Measurements from ENCODE around the gene FUZ.

The FUZ gene

DNA sequence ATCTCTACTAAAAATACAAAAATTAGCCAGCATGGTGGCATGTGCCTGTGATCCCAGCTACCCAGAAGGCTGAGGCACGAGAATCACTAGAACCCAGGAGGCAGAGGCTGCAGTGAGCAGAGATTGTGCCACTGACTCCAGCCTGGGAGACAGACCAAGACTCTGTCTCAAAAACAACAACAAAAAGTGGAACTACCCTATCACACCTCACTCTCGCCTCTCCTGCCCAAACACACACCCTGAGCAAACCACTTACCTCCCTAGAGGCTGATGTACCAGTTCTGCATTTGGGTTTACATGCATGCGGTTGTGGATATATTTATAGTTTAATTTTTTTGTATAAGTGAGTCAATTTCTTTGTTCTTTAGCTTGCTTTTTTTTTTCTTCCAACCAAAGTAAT, 30.2 kb upstream of the FUZ start:
- no peak for DNase-seq
- Histone ChIP-seq H3K27me3 (replicated peaks) (no peaks in the 10 kb centered on the region), H3K27ac (no peak overlapping the region), H3K36me3 (replicated peaks) (peaks cover 13% of the 10 kb centered on the region), H3K4me3 (ENCODE audit: low read depth, low read length) (no peak overlapping the region)
- no peak for TF ChIP-seq CTCF (IDR thresholded peaks at IDR 0.05; ENCODE audit: low read depth, low read length, missing control alignments)
- in situ Hi-C loops (cut with HindIII; ENCODE audit: low pct_ligation_motif_present, low sequenced_read_pairs), result no loop called here

DNA sequence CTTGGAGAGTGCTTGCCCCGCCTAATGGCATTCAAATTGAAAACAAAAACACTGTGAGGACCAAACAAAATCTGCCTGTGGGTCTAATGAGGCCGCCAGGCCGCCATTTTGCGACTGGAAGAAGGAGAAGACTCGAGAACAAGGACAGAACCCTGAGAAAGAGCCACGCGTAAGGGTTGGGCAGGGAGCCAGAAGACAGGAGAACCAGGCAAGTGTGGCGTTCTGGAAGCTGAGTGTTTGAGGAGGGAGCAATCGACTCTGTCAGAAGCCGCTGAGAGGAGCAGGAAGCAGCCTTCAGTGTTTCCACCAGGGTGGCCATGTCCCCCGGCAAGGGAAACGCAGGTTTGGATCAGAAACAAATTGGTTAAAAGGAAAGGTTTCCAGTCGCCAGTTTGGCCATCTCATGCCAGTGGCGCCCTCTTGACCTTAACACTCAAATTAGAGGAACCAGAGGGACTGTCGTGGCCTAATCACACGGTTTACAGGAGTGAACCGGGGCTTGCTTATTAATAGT, 27.7 kb upstream of the FUZ start:
- no peak for TF ChIP-seq CTCF (IDR thresholded peaks at IDR 0.05; ENCODE audit: low read depth, low read length, missing control alignments)
- Histone ChIP-seq H3K27me3 (replicated peaks) (no peaks in the 10 kb centered on the region), H3K36me3 (replicated peaks) (peaks cover 28% of the 10 kb centered on the region), H3K27ac (no peak overlapping the region), H3K4me3 (ENCODE audit: low read depth, low read length) (no peak overlapping the region)
- in situ Hi-C loops (cut with HindIII; ENCODE audit: low pct_ligation_motif_present, low sequenced_read_pairs), result no loop called here
- DNase-seq, result no peak

DNA sequence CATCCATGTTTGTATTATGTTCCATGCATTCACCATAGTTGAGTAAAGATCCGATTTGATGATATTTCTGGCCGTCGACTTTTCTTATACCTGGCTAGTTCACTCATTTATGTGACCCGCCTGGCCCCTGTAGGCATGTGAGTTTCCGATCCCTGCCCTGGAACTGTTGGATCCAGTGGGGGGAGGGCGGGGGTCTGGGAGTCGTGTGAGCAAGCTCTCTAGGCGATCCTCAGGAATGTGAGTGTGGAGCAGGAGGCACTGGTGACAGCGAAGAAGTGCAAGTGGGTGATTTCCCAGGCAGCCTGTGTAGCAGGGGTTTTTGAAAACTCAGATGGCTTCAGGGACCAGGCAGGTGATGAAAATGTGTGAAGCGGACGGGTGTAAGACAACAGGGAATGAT, 27.2 kb upstream of the FUZ start:
- peaks cover 32% of the 10 kb centered on the region for H3K36me3 ChIP-seq (replicated peaks)
- DNase-seq, result no peak
- TF ChIP-seq CTCF (IDR thresholded peaks at IDR 0.05; ENCODE audit: low read depth, low read length, missing control alignments), result no peak
- no peak overlapping the region for H3K27ac ChIP-seq
- in situ Hi-C loops (cut with HindIII; ENCODE audit: low pct_ligation_motif_present, low sequenced_read_pairs), result no loop called here
- H3K27me3 ChIP-seq (replicated peaks), result no peaks in the 10 kb centered on the region
- H3K4me3 ChIP-seq (ENCODE audit: low read depth, low read length), result no peak overlapping the region

DNA sequence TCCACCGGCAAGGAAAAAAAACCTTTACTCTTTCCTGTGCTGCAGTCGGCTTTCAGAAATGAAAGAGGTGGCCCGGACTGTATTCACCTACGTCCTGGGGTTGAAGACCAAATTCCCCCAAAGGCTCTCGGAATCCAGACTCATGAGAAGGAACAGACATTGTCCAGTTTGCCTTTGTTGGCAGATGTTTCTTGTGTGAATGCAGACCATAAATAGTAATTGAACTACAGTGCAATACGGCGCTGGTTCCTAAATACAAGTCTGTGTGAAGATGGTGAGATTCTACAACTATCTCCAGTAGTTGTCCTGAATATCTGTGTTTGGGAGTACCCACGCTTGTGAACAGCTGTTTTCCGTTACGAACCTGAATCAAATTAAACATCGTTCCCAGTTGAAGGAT, 26.6 kb upstream of the FUZ start:
- no peaks in the 10 kb centered on the region for H3K27me3 ChIP-seq (replicated peaks)
- H3K27ac ChIP-seq, result no peak overlapping the region
- H3K36me3 ChIP-seq (replicated peaks), result peaks cover 38% of the 10 kb centered on the region
- TF ChIP-seq CTCF (IDR thresholded peaks at IDR 0.05; ENCODE audit: low read depth, low read length, missing control alignments), result no peak
- no peak overlapping the region for H3K4me3 ChIP-seq (ENCODE audit: low read depth, low read length)
- in situ Hi-C loops (cut with HindIII; ENCODE audit: low pct_ligation_motif_present, low sequenced_read_pairs), result no loop called here
- DNase-seq, result no peak

- TF ChIP-seq CTCF (IDR thresholded peaks at IDR 0.05; ENCODE audit: low read depth, low read length, missing control alignments), result no peak
- no peak for DNase-seq
- Histone ChIP-seq H3K36me3 (replicated peaks) (peaks cover 45% of the 10 kb centered on the region), H3K4me3 (ENCODE audit: low read depth, low read length) (no peak overlapping the region), H3K27me3 (replicated peaks) (no peaks in the 10 kb centered on the region), H3K27ac (no peak overlapping the region)
- in situ Hi-C loops (cut with HindIII; ENCODE audit: low pct_ligation_motif_present, low sequenced_read_pairs), result no loop called here
Observed at GRCh38 chr19:49838885-49839588, 25.9 kb upstream of the FUZ start.

DNA sequence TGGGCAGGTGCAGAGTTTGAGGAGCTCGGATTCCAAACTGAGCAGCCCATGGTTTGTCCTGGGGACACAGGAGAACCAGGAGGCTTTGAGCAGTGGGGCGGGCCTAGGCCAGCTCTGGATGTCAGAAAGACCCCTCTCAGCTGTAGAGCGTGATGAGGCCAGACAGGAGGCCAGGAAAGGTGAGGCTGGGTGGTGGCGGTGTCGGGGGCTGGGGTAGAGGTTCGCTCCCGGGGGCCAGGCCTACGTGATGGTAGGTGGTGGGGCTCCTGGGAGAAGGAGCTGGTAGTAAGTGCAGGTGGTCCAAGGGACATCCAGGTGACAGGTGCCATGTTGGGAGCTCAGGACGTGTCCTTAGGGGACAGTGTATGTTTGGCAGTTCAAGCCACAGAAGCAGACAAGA, 24.3 kb upstream of the FUZ start:
- no peak for DNase-seq
- Histone ChIP-seq H3K27me3 (replicated peaks) (no peaks in the 10 kb centered on the region), H3K4me3 (ENCODE audit: low read depth, low read length) (no peak overlapping the region), H3K27ac (no peak overlapping the region), H3K36me3 (replicated peaks) (peaks cover 57% of the 10 kb centered on the region)
- no peak for TF ChIP-seq CTCF (IDR thresholded peaks at IDR 0.05; ENCODE audit: low read depth, low read length, missing control alignments)
- in situ Hi-C loops (cut with HindIII; ENCODE audit: low pct_ligation_motif_present, low sequenced_read_pairs), result no loop called here
